ENCODE measurements around the gene SH3BP5L.
"Not testable (repeated sequence)": the region's sequence is repeated elsewhere in the genome, so short reads cannot be mapped to it uniquely, and the experiment has no call there.

Gene SH3BP5L

GRCh38 chr1:248802454-248802853 lies 23.3 kb downstream of the SH3BP5L start:
- DNase-seq (ENCODE audit: low read depth), result peak; percentile 4
- no peak overlapping the region for H3K4me3 ChIP-seq (ENCODE audit: low read depth, low read length)
- TF ChIP-seq CTCF (IDR thresholded peaks at IDR 0.05; ENCODE audit: control insufficient read depth, extremely low read depth, insufficient read depth), result no peak

- no peak overlapping the region for H3K4me3 ChIP-seq (ENCODE audit: low read depth, low read length)
- no peak for TF ChIP-seq CTCF (IDR thresholded peaks at IDR 0.05; ENCODE audit: control insufficient read depth, extremely low read depth, insufficient read depth)
- no peak for DNase-seq (ENCODE audit: low read depth)
Observed at GRCh38 chr1:248800459-248800858, 25.3 kb downstream of the SH3BP5L start.

- H3K4me3 ChIP-seq (ENCODE audit: low read depth, low read length), result no peak overlapping the region
- no peak for TF ChIP-seq CTCF (IDR thresholded peaks at IDR 0.05; ENCODE audit: control insufficient read depth, extremely low read depth, insufficient read depth)
- no peak for DNase-seq (ENCODE audit: low read depth)
Observed at GRCh38 chr1:248798791-248799190, 26.9 kb downstream of the SH3BP5L start.

GRCh38 chr1:248794663-248795062 lies 31.1 kb downstream of the SH3BP5L start:
- not testable (repeated sequence) for DNase-seq (ENCODE audit: low read depth); H3K4me3 ChIP-seq (ENCODE audit: low read depth, low read length)

GRCh38 chr1:248793592-248793991 lies 32.1 kb downstream of the SH3BP5L start:
- no peak overlapping the region for H3K4me3 ChIP-seq (ENCODE audit: low read depth, low read length)
- TF ChIP-seq CTCF (IDR thresholded peaks at IDR 0.05; ENCODE audit: control insufficient read depth, extremely low read depth, insufficient read depth), result no peak
- DNase-seq (ENCODE audit: low read depth), result no peak

- H3K4me3 ChIP-seq (ENCODE audit: low read depth, low read length), result no peak overlapping the region
- no peak for TF ChIP-seq CTCF (IDR thresholded peaks at IDR 0.05; ENCODE audit: control insufficient read depth, extremely low read depth, insufficient read depth)
- no peak for DNase-seq (ENCODE audit: low read depth)
Observed at GRCh38 chr1:248792342-248792741, 33.4 kb downstream of the SH3BP5L start.

GRCh38 chr1:248791010-248791409 lies 34.7 kb downstream of the SH3BP5L start:
- no peak for DNase-seq (ENCODE audit: low read depth)
- no peak for TF ChIP-seq CTCF (IDR thresholded peaks at IDR 0.05; ENCODE audit: control insufficient read depth, extremely low read depth, insufficient read depth)

More at GRCh38 chr1:248791010-248791409, 34.7 kb downstream of the SH3BP5L start:
- H3K4me3 ChIP-seq (ENCODE audit: low read depth, low read length), result no peak overlapping the region

All from LNCaP clone FGC (cell line).